RWPE2 (cell line): ENCODE measurements around the gene NHSL2.

Source experiments
- ATAC-seq: fragments of 200-7000 bp; cut with Tn5 transposase; 3 replicates; pipeline ENCODE4 v1.9.1; 2021; ENCODE audit warnings: low read depth
- DNase-seq: peaks from one replicate; pipeline ENCODE4 v3.0.0-alpha.2; 2020; ENCODE audit warnings: low spot score
- H3K27ac ChIP-seq: fragments of 450-650 bp; 2 replicates; pipeline ENCODE4 v1.5.1; 2017; ENCODE audit warnings: mild to moderate bottlenecking; ENCODE audit not compliant: poor library complexity, severe bottlenecking
- H3K27me3 ChIP-seq: fragments of 250-450 bp; sonication (Bioruptor Pico); 2 replicates; pipeline ENCODE4 v1.5.1; 2021; ENCODE audit warnings: mild to moderate bottlenecking, moderate library complexity; ENCODE audit not compliant: insufficient read depth, poor library complexity, severe bottlenecking
- H3K36me3 ChIP-seq: fragments of 250-450 bp; sonication (Bioruptor Pico); 2 replicates; pipeline ENCODE4 v1.5.1; 2020; ENCODE audit warnings: low read depth, mild to moderate bottlenecking, moderate library complexity
- H3K4me1 ChIP-seq: fragments of 250-450 bp; sonication (Bioruptor Pico); 2 replicates; pipeline ENCODE4 v1.5.1; 2021; ENCODE audit warnings: mild to moderate bottlenecking, moderate library complexity; ENCODE audit not compliant: insufficient read depth, poor library complexity, severe bottlenecking
- H3K4me3 ChIP-seq: fragments of 250-450 bp; sonication (Bioruptor Pico); 2 replicates; pipeline ENCODE4 v1.5.1; 2021; ENCODE audit warnings: mild to moderate bottlenecking, moderate library complexity; ENCODE audit not compliant: severe bottlenecking
- H3K9me3 ChIP-seq: fragments of 250-450 bp; sonication (Bioruptor Pico); 2 replicates; pipeline ENCODE4 v1.5.1; 2021; ENCODE audit warnings: mild to moderate bottlenecking, moderate library complexity; ENCODE audit not compliant: severe bottlenecking
- TF ChIP-seq, protein P1 (sequence below): fragments of 450-650 bp; IDR thresholded peaks from one replicate; pipeline ENCODE4 v1.5.1; 2017; ENCODE audit warnings: mild to moderate bottlenecking, moderate library complexity; ENCODE audit not compliant: poor library complexity, severe bottlenecking

NHSL2 gene

DNA sequence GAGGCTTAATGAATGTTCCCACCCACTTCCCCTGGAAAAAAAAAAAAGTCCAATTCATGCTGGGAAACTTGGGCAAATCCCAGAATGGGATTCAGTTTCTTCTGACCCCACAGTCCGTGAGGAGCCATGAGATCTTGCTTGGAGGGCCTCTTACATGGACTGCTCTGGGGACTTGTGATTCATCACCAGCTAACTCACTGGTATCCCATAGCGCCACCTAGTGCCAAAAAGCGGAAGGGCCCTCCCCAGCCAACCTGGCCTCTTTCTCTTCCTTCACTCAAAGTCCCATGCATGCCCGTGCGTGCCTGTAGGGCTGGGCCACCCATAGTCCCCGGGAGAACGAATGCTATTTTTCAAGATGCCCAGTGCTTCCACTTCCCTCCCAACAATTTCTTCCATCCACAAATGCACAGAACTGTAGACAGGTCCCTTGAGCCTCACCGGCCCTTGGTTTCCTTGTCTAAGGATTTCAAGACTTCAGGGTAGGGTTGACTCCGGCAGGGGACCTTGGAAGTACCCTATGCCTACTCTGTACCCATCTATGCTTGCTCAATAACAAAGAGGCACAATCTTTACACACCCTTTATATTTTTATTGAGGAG, 216.0 kb downstream of the NHSL2 start:
- DNase-seq: no peak
- H3K27ac ChIP-seq: no peak overlapping the region
- ATAC-seq: peak; percentile 89

GRCh38 chrX:72127332-72127731, 216.7 kb downstream of the NHSL2 start:
- ATAC-seq: no peak
- Histone ChIP-seq H3K9me3 (no peaks in the 10 kb centered on the region), H3K36me3 (no peaks in the 10 kb centered on the region), H3K27ac (no peak overlapping the region), H3K4me3 (no peak overlapping the region), H3K4me1 (no peaks in the 10 kb centered on the region), H3K27me3 (peaks cover 5% of the 10 kb centered on the region)
- DNase-seq: no peak
- TF ChIP-seq, protein P1, sequence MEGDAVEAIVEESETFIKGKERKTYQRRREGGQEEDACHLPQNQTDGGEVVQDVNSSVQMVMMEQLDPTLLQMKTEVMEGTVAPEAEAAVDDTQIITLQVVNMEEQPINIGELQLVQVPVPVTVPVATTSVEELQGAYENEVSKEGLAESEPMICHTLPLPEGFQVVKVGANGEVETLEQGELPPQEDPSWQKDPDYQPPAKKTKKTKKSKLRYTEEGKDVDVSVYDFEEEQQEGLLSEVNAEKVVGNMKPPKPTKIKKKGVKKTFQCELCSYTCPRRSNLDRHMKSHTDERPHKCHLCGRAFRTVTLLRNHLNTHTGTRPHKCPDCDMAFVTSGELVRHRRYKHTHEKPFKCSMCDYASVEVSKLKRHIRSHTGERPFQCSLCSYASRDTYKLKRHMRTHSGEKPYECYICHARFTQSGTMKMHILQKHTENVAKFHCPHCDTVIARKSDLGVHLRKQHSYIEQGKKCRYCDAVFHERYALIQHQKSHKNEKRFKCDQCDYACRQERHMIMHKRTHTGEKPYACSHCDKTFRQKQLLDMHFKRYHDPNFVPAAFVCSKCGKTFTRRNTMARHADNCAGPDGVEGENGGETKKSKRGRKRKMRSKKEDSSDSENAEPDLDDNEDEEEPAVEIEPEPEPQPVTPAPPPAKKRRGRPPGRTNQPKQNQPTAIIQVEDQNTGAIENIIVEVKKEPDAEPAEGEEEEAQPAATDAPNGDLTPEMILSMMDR: no peak

More for the DNA sequence above, 216.0 kb downstream of the NHSL2 start:
- Histone ChIP-seq H3K36me3 (no peaks in the 10 kb centered on the region), H3K4me3 (no peak overlapping the region), H3K4me1 (peaks cover 2% of the 10 kb centered on the region), H3K9me3 (no peaks in the 10 kb centered on the region), H3K27me3 (no peaks in the 10 kb centered on the region)
- TF ChIP-seq, protein P1: peak; percentile 74

- ATAC-seq (no peak), DNase-seq (no peak)
- Histone ChIP-seq H3K27ac (no peak overlapping the region), H3K27me3 (peaks cover 8% of the 10 kb centered on the region), H3K4me3 (no peak overlapping the region), H3K4me1 (no peaks in the 10 kb centered on the region), H3K9me3 (no peaks in the 10 kb centered on the region), H3K36me3 (no peaks in the 10 kb centered on the region)
- TF ChIP-seq, protein P1: no peak
Measured at GRCh38 chrX:72128183-72128834, 217.7 kb downstream of the NHSL2 start.

DNA sequence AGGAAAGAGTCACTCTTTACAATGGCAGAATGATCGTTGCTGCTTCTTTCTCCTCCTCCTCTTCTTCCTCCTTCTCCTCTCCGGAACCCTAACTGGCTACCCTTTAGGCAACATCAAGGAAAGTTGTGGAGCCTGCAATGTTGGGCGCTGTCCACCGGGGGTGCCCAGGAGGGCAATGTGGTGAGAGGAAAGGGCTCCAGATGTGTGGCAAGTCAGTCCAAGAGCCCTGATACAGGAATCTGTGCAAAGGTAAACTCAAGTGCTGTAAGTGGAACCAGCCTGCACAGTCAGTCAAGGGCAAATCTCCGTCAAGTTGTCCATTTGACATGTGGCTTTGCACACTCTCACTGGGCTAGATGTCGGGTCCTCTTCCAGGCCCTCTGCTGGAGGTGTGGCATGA, 218.2 kb downstream of the NHSL2 start:
- TF ChIP-seq, protein P1: peak; percentile 17
- Histone ChIP-seq H3K27ac (no peak overlapping the region), H3K9me3 (no peaks in the 10 kb centered on the region), H3K4me1 (no peaks in the 10 kb centered on the region), H3K36me3 (no peaks in the 10 kb centered on the region), H3K27me3 (peaks cover 8% of the 10 kb centered on the region), H3K4me3 (no peak overlapping the region)
- ATAC-seq: peak; percentile 26; the same call in 1 of the 3 replicates
- no peak for DNase-seq

DNA sequence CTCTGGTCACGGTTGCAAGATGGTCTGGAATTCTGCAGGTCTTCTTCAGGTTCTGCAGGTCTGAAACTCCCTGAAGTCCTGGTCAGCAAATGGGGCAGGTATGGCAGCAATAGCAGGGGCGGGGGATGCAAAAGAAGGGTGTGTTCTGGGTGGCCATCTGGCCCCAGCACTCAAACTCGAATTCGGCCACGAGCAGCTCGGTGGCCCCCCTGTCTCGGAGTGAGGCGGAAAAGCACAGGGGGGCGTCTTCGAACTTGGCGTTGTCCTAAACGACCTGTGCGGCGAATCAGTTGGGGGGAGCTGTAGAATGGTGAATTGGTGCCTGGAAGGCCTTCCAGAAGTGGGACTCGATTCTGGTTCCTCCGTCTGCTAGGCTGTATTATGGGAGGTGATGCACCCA, 219.0 kb downstream of the NHSL2 start:
- no peaks in the 10 kb centered on the region for H3K9me3 ChIP-seq
- ATAC-seq (no peak), DNase-seq (no peak)
- no peak overlapping the region for H3K27ac ChIP-seq
- no peaks in the 10 kb centered on the region for H3K36me3 ChIP-seq
- peaks cover 8% of the 10 kb centered on the region for H3K27me3 ChIP-seq
- H3K4me1 ChIP-seq: no peaks in the 10 kb centered on the region
- TF ChIP-seq, protein P1: no peak
- H3K4me3 ChIP-seq: no peak overlapping the region
